ENCODE data around the gene TLDC2. TPM values are rescaled to one million over a fixed set of nuclear protein-coding genes. Genes with fewer than 3 reads are reported as not detected.
"Not testable (repeated sequence)": the region's sequence is repeated elsewhere in the genome, so short reads cannot be mapped to it uniquely, and the experiment has no call there.

TLDC2 gene
- total and polyA plus RNA-seq, 12 donors: 0.10 to 0.33 (median 0.26) TPM; not detected in 8

GRCh38 chr20:36895036-36895435 is 19.1 kb downstream of the TLDC2 start:
- no peak for DNase-seq
- Histone ChIP-seq H3K27ac (no peak overlapping the region), H3K27me3 (no peaks in the 10 kb centered on the region), H3K9me3 (replicated peaks in 1 of 3) (no peaks in the 10 kb centered on the region), H3K4me3 (no peak overlapping the region), H3K36me3 (replicated peaks in 1 of 2) (peaks cover 0 to 93% of the 10 kb centered on the region in 2 donors), H3K4me1 (replicated peaks in 1 of 2) (no peaks in the 10 kb centered on the region)
- intact Hi-C loops (cut with DNase I): no loop called here
- TF ChIP-seq POLR2A (IDR thresholded peaks at IDR 0.05): no peak
- no peak for TF ChIP-seq CTCF (IDR thresholded peaks at IDR 0.05)
- 87 to 88% (median 88%) methylated on average over 2 of the region's 2 CpGs for WGBS, 4 donors

GRCh38 chr20:36904690-36905089 is 28.8 kb downstream of the TLDC2 start:
- peak in 1 of 7 donors; percentile 2 for DNase-seq
- Histone ChIP-seq H3K27me3 (no peaks in the 10 kb centered on the region), H3K4me3 (no peak overlapping the region), H3K27ac (no peak overlapping the region), H3K4me1 (replicated peaks in 1 of 2) (no peaks in the 10 kb centered on the region), H3K36me3 (replicated peaks in 1 of 2) (peaks cover 0 to 98% of the 10 kb centered on the region in 2 donors), H3K9me3 (replicated peaks in 1 of 3) (no peaks in the 10 kb centered on the region)
- WGBS, 4 donors: 84 to 94% (median 88%) methylated on average over 2 of the region's 2 CpGs
- intact Hi-C loops (cut with DNase I): no loop called here
- TF ChIP-seq CTCF (IDR thresholded peaks at IDR 0.05) (no peak), POLR2A (IDR thresholded peaks at IDR 0.05) (no peak)

- intact Hi-C loops (cut with DNase I); H3K27me3 ChIP-seq; H3K4me1 ChIP-seq (replicated peaks in 1 of 2); H3K9me3 ChIP-seq (replicated peaks in 1 of 3); H3K4me3 ChIP-seq; H3K27ac ChIP-seq: not testable (repeated sequence)
- whole genome bisulfite sequencing, 4 donors: 94 to 97% (median 95%) methylated on average over 10 of the region's 10 CpGs
- H3K36me3 ChIP-seq (replicated peaks in 1 of 2): peaks cover 0 to 98% of the 10 kb centered on the region in 2 donors
- DNase-seq: peak in 1 of 7 donors; percentile 39
Observed at GRCh38 chr20:36905566-36905965, 29.6 kb downstream of the TLDC2 start.

GRCh38 chr20:36906086-36906485 is 30.1 kb downstream of the TLDC2 start:
- H3K27me3 ChIP-seq; H3K4me3 ChIP-seq; H3K4me1 ChIP-seq (replicated peaks in 1 of 2); intact Hi-C loops (cut with DNase I); H3K27ac ChIP-seq; H3K9me3 ChIP-seq (replicated peaks in 1 of 3): not testable (repeated sequence)
- peaks cover 0 to 98% of the 10 kb centered on the region in 2 donors for H3K36me3 ChIP-seq (replicated peaks in 1 of 2)
- WGBS, 4 donors: 95 to 97% (median 96%) methylated on average over 7 of the region's 7 CpGs
- DNase-seq: peak in 1 of 7 donors; percentile 40

GRCh38 chr20:36908603-36909002 is 32.7 kb downstream of the TLDC2 start:
- no peak overlapping the region for H3K27ac ChIP-seq
- peak in 1 of 7 donors; percentile 44 for DNase-seq
- H3K27me3 ChIP-seq: no peaks in the 10 kb centered on the region
- H3K4me1 ChIP-seq (replicated peaks in 1 of 2): no peaks in the 10 kb centered on the region
- intact Hi-C loops (cut with DNase I): no loop called here
- H3K9me3 ChIP-seq (replicated peaks in 1 of 3): no peaks in the 10 kb centered on the region
- TF ChIP-seq POLR2A (IDR thresholded peaks at IDR 0.05) (no peak), CTCF (IDR thresholded peaks at IDR 0.05) (no peak)
- WGBS, 4 donors: 55 to 81% (median 71%) methylated on average over 4 of the region's 4 CpGs
- no peak overlapping the region for H3K4me3 ChIP-seq
- H3K36me3 ChIP-seq (replicated peaks in 1 of 2): peaks cover 0 to 95% of the 10 kb centered on the region in 2 donors
